Fibroblast of mammary gland (primary cell): ENCODE data around the gene ANKRD23.
"Not testable (repeated sequence)": the region's sequence is repeated elsewhere in the genome, so short reads cannot be mapped to it uniquely, and the experiment has no call there.

Experiments used
- DNase-seq: peaks from one replicate; pipeline ENCODE4 v3.0.0-alpha.2; 2010; ENCODE audit warnings: low read depth
- H3K4me3 ChIP-seq: 2 replicates; pipeline ENCODE4 v1.5.1; 2011; ENCODE audit warnings: low read depth, mild to moderate bottlenecking, low read length, moderate library complexity; ENCODE audit not compliant: control insufficient read depth
- TF ChIP-seq, protein P1 (sequence below): conservative IDR thresholded peaks from 2 replicates; pipeline ENCODE4 v1.5.1; 2011; ENCODE audit warnings: low read depth, low read length, inconsistent platforms; ENCODE audit not compliant: control insufficient read depth, insufficient read depth

Gene ANKRD23

DNA sequence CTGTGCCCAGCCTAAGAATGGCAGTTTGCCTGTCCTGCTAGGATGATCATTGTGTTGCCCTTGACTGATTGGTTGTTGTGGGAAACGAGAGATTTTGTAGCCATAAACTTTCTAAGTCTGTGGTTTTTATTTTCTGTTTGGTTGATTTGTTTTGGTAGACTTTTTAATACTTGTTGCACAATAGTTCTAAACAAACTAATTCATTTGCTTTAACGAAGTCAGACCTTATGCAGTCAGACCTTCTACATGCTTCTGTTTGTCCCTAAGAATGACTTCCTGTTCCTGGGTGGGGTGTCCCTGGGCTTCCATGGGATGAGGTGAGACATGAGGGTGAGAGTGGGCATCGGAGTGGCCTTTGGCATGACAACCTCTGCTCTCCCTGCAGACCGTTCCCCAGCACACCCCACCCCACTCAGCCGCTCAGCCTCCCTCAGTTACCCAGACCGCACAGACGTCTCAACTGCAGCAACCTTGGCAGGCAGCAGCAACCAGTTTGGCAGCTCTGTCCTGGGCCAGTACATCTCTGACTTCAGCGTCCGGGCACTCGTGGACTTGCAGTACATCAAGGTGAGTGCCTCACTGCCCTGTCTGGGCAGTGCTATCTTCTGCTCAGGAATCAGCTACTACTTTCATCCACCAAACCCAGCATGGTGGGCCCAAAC is 35.5 kb downstream of the ANKRD23 start:
- no peak overlapping the region for H3K4me3 ChIP-seq
- TF ChIP-seq, protein P1, sequence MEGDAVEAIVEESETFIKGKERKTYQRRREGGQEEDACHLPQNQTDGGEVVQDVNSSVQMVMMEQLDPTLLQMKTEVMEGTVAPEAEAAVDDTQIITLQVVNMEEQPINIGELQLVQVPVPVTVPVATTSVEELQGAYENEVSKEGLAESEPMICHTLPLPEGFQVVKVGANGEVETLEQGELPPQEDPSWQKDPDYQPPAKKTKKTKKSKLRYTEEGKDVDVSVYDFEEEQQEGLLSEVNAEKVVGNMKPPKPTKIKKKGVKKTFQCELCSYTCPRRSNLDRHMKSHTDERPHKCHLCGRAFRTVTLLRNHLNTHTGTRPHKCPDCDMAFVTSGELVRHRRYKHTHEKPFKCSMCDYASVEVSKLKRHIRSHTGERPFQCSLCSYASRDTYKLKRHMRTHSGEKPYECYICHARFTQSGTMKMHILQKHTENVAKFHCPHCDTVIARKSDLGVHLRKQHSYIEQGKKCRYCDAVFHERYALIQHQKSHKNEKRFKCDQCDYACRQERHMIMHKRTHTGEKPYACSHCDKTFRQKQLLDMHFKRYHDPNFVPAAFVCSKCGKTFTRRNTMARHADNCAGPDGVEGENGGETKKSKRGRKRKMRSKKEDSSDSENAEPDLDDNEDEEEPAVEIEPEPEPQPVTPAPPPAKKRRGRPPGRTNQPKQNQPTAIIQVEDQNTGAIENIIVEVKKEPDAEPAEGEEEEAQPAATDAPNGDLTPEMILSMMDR: no peak
- DNase-seq: no peak

DNA sequence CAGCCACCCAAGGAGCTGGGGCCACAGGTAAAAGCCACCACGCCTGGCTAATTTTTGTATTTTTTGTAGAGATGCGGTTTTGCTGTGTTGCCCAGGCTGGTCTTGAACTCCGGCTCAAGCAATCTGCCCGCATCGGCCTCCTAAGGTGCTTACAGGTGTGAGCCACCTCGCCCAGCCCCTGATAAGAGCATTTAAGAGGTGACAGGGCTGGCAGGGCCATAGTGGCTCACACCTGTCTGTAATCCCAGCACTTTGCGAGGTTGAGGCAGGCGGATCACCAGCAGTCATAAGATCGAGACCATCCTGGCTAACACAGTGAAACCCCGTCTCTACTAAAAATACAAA is 36.7 kb downstream of the ANKRD23 start:
- no peak overlapping the region for H3K4me3 ChIP-seq
- TF ChIP-seq, protein P1: no peak
- no peak for DNase-seq

DNA sequence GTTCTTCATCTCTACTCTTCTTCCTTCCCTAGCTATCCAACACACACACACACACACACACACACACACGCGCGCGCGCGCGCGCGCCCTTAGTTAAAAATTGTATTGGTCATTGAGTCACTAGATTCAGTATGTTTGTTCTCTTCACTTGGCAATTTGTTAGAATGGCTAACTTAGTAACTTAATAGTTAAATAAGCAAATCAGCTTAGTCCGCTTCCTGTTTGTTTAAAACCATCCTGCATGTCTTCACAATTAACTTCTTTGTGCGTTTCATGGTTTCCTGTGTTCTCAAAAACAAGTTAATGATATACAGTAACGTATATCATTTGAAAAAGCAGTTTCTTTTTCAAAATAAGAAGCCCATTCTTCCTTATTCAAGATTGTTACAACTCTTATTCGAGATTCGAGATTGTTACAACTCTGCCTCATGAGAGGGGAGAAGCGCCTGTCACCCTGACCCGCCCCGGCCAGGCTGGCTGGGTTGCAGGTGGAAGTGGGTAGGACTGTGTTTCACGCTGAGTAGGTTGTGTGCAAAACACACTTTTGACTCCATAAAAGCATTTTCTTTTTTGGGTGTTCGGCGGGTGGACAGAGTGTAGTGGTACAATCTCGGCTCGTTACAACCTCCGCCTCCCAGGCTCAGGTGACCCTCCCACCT is 37.2 kb downstream of the ANKRD23 start:
- DNase-seq: no peak
- H3K4me3 ChIP-seq: no peak overlapping the region
- TF ChIP-seq, protein P1: no peak

DNA sequence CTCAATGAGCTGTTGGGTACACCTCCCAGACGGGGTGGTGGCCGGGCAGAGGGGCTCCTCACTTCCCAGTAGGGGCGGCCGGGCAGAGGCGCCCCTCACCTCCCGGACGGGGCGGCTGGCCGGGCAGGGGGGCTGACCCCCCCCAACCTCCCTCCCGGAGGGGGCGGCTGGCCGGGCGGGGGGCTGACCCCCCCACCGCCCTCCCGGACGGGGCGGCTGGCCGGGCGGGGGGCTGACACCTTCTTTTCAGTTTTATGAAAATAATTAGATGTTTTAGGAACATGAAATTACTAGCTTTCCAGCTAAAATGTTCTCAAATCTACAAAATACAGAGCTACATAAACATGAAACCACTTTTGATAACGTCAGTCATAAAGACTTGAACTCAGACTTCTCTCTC is 37.9 kb downstream of the ANKRD23 start:
- DNase-seq, H3K4me3 ChIP-seq: not testable (repeated sequence)

DNA sequence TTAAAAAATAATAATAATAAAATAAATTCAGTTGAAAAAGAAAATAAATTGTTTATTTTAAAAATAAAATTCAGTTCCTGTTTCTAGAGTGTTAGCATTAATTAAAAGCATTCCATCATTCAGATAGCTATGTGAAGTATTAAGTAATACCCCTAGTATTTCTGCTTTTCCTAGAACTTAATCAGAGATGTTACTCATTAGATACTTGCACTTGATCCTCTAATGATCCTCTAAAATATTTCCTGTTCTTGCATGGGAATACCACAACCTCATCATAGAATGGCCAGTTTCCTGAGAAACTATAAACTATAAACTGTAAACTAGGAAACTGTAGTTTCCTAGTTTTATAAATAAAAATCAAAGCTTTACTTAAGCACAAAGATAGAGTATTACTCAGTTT is 38.8 kb downstream of the ANKRD23 start:
- H3K4me3 ChIP-seq: no peak overlapping the region
- no peak for DNase-seq
- TF ChIP-seq, protein P1: no peak

DNA sequence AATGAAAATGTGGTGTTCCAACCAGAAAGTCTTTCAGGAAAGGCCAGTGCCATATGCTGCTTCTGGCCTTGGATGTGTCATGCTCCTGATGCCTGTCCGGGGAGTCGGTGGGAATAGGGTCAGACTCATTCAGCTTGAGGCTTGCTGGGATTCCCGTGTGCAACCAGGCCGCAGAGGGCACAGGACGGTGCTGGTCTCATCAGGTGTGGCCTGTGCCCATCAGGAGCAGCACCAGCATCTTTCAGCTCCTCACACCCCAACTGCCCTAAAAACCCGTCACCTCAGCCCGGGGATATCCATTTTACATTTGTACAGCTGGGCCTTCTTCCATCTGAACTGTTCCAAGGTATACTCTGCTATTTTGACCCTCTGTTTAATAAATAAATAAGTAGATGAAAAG is 41.1 kb downstream of the ANKRD23 start:
- TF ChIP-seq, protein P1: no peak
- no peak for DNase-seq
- no peak overlapping the region for H3K4me3 ChIP-seq

DNA sequence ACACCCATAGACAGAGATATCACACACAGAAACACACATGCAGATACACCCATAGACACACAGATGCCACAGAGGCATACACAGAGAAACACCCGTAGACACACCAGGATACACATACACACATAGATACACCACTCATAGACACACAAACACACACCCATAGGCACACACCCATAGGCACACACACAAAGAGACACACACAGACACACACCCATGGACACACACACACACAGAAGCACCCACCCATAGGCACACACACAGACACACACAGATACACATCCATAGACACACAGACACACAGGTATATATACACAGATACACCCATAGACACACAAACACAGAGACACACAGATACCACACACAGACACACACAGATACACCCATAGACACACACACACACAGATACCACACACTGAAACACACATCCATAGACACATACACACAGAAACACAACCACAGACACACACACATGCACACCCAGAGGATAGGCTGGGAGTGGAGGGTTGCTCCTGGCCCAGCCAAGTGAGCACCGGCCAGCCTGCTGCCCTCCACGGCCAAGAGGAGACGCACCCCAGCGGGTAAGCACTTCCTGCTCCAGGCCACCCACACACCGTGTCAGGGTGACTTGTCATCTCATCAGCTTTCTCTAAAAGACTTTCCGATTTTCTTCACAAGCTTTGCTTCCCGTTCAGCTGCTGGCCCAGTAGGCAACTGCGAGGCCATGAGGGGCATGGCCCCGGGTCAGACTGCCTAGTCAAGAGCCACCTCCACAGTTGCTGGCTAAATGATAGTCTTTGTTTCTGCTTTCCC is 41.8 kb downstream of the ANKRD23 start:
- DNase-seq: no peak
- no peak overlapping the region for H3K4me3 ChIP-seq
- TF ChIP-seq, protein P1: no peak
